Measurements from ENCODE around the gene CRISP2. TPM values are rescaled to one million over a fixed set of nuclear protein-coding genes. Genes with fewer than 3 reads are reported as not detected.

Gene CRISP2
- total RNA-seq, 4 donors from 2014 or later, result 0.57 to 0.76 TPM; not detected in 2

- TF ChIP-seq POLR2A (IDR thresholded peaks at IDR 0.05), result no peak
- no peak for DNase-seq
- H3K9me3 ChIP-seq, result no peaks in the 10 kb centered on the region
- H3K27ac ChIP-seq, result no peak overlapping the region
- no peaks in the 10 kb centered on the region for H3K27me3 ChIP-seq
- WGBS, 2 donors, result 44 to 69% methylated on average over 1 of the region's 1 CpG
- no peak overlapping the region for H3K4me3 ChIP-seq
- intact Hi-C loops (cut with DNase I), result no loop called here
- H3K4me1 ChIP-seq, result no peaks in the 10 kb centered on the region
- no peaks in the 10 kb centered on the region for H3K36me3 ChIP-seq
Observed at GRCh38 chr6:49649988-49650387, 63.4 kb downstream of the CRISP2 start.

DNA sequence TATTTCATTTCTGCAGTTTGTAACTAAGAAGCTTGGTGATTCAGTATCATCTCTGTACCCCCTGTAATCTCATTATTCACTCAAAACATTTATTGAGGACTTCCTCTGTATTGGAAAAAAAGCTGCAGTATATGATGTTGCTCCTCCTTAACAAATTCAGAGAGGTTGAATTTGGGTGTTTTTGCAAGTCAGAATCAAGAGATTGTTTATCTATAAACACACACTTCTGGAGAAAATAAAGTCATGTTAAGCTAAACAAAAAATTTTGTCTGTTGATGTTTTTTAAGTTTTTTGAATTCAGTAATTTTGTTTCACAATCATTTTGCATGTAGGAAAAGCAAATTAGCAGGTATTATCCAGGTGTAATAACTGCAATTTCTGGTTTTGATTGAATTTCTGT, 65.3 kb downstream of the CRISP2 start:
- intact Hi-C loops (cut with DNase I), result no loop called here
- H3K4me3 ChIP-seq, result no peak overlapping the region
- TF ChIP-seq, protein P1, sequence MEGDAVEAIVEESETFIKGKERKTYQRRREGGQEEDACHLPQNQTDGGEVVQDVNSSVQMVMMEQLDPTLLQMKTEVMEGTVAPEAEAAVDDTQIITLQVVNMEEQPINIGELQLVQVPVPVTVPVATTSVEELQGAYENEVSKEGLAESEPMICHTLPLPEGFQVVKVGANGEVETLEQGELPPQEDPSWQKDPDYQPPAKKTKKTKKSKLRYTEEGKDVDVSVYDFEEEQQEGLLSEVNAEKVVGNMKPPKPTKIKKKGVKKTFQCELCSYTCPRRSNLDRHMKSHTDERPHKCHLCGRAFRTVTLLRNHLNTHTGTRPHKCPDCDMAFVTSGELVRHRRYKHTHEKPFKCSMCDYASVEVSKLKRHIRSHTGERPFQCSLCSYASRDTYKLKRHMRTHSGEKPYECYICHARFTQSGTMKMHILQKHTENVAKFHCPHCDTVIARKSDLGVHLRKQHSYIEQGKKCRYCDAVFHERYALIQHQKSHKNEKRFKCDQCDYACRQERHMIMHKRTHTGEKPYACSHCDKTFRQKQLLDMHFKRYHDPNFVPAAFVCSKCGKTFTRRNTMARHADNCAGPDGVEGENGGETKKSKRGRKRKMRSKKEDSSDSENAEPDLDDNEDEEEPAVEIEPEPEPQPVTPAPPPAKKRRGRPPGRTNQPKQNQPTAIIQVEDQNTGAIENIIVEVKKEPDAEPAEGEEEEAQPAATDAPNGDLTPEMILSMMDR (IDR thresholded peaks at IDR 0.05), result no peak
- no peak for TF ChIP-seq POLR2A (IDR thresholded peaks at IDR 0.05)
- H3K27ac ChIP-seq, result no peak overlapping the region
- no peaks in the 10 kb centered on the region for H3K9me3 ChIP-seq
- H3K36me3 ChIP-seq, result no peaks in the 10 kb centered on the region
- H3K4me1 ChIP-seq, result no peaks in the 10 kb centered on the region
- no peak for DNase-seq
- no peaks in the 10 kb centered on the region for H3K27me3 ChIP-seq

GRCh38 chr6:49647476-49647875, 65.9 kb downstream of the CRISP2 start:
- Histone ChIP-seq H3K4me3 (no peak overlapping the region), H3K27ac (no peak overlapping the region), H3K36me3 (no peaks in the 10 kb centered on the region), H3K9me3 (no peaks in the 10 kb centered on the region), H3K4me1 (no peaks in the 10 kb centered on the region), H3K27me3 (no peaks in the 10 kb centered on the region)
- intact Hi-C loops (cut with DNase I), result no loop called here
- TF ChIP-seq, protein P1 (IDR thresholded peaks at IDR 0.05), result no peak
- TF ChIP-seq POLR2A (IDR thresholded peaks at IDR 0.05), result no peak
- WGBS, 2 donors, result 81 to 88% methylated on average over 2 of the region's 2 CpGs
- DNase-seq, result no peak

GRCh38 chr6:49646942-49647341, 66.4 kb downstream of the CRISP2 start:
- no peak for DNase-seq
- no peaks in the 10 kb centered on the region for H3K9me3 ChIP-seq
- WGBS, 2 donors, result 71 to 73% methylated on average over 4 of the region's 4 CpGs
- TF ChIP-seq, protein P1 (IDR thresholded peaks at IDR 0.05), result no peak
- no peak for TF ChIP-seq POLR2A (IDR thresholded peaks at IDR 0.05)
- H3K4me1 ChIP-seq, result no peaks in the 10 kb centered on the region
- H3K36me3 ChIP-seq, result no peaks in the 10 kb centered on the region
- no peak overlapping the region for H3K27ac ChIP-seq
- intact Hi-C loops (cut with DNase I), result no loop called here
- no peak overlapping the region for H3K4me3 ChIP-seq
- no peaks in the 10 kb centered on the region for H3K27me3 ChIP-seq

GRCh38 chr6:49646130-49646824, 67.1 kb downstream of the CRISP2 start:
- no peak overlapping the region for H3K4me3 ChIP-seq
- 59 to 72% methylated on average over 3 of the region's 3 CpGs for WGBS, 2 donors
- H3K27ac ChIP-seq, result no peak overlapping the region
- no peaks in the 10 kb centered on the region for H3K36me3 ChIP-seq
- H3K4me1 ChIP-seq, result no peaks in the 10 kb centered on the region
- H3K9me3 ChIP-seq, result no peaks in the 10 kb centered on the region
- DNase-seq, result no peak
- no peaks in the 10 kb centered on the region for H3K27me3 ChIP-seq
- intact Hi-C loops (cut with DNase I), result no loop called here
- TF ChIP-seq POLR2A (IDR thresholded peaks at IDR 0.05), result no peak
- TF ChIP-seq, protein P1 (IDR thresholded peaks at IDR 0.05), result no peak

- 87 to 88% methylated on average over 3 of the region's 3 CpGs for WGBS, 2 donors
- Histone ChIP-seq H3K9me3 (no peaks in the 10 kb centered on the region), H3K4me3 (no peak overlapping the region), H3K27me3 (no peaks in the 10 kb centered on the region), H3K27ac (no peak overlapping the region), H3K4me1 (no peaks in the 10 kb centered on the region), H3K36me3 (no peaks in the 10 kb centered on the region)
- DNase-seq, result no peak
- intact Hi-C loops (cut with DNase I), result no loop called here
- no peak for TF ChIP-seq POLR2A (IDR thresholded peaks at IDR 0.05)
- TF ChIP-seq, protein P1 (IDR thresholded peaks at IDR 0.05), result no peak
Observed at GRCh38 chr6:49645139-49645538, 68.2 kb downstream of the CRISP2 start.
